ENCODE measurements around the gene KSR2. TPM values are rescaled to one million over a fixed set of nuclear protein-coding genes. Genes with fewer than 3 reads are reported as not detected.

KSR2 gene
- total RNA-seq, 1 donor from 2014 or later, result 0.30 TPM

- Histone ChIP-seq H3K36me3 (no peaks in the 10 kb centered on the region), H4K20me1 (ENCODE audit: low read depth) (no peaks in the 10 kb centered on the region), H3K27ac (no peak overlapping the region), H3K4me2 (no peak overlapping the region), H2AFZ (replicated peaks) (no peak overlapping the region), H3K4me1 (peaks cover 14% of the 10 kb centered on the region), H3K9ac (no peak overlapping the region), H3F3A (ENCODE audit: low read depth) (no peaks in the 10 kb centered on the region), H3K27me3 (no peaks in the 10 kb centered on the region), H3K4me3 (no peak overlapping the region), H3K9me3 (ENCODE audit: low read depth) (no peaks in the 10 kb centered on the region), H3K79me2 (ENCODE audit: low read depth) (no peaks in the 10 kb centered on the region)
- no peaks in the 10 kb centered on the region for H3K4me1 Mint-ChIP-seq
- no peak overlapping the region for H3K4me3 Mint-ChIP-seq
- no peak for TF ChIP-seq EZH2 (IDR thresholded peaks at IDR 0.05)
- no peak for TF ChIP-seq EZH2phosphoT487 (IDR thresholded peaks at IDR 0.05)
- TF ChIP-seq CTCF (IDR thresholded peaks at IDR 0.05), result no peak
- H3K27ac Mint-ChIP-seq, result no peak overlapping the region
- H3K9me3 Mint-ChIP-seq, result no peaks in the 10 kb centered on the region
- H3K36me3 Mint-ChIP-seq, result no peaks in the 10 kb centered on the region
- H3K27me3 Mint-ChIP-seq (ENCODE audit: insufficient read depth, low read depth), result peaks cover 2% of the 10 kb centered on the region
- DNase-seq (ENCODE audit: low spot score), result no peak
Observed at GRCh38 chr12:117662620-117663395, 306.0 kb downstream of the KSR2 start.

GRCh38 chr12:117662220-117662619 is 306.6 kb downstream of the KSR2 start:
- H3K79me2 ChIP-seq (ENCODE audit: low read depth), result no peaks in the 10 kb centered on the region

GRCh38 chr12:117661471-117661870 is 307.3 kb downstream of the KSR2 start:
- Mint-ChIP-seq H3K36me3 (no peaks in the 10 kb centered on the region), H3K27me3 (ENCODE audit: insufficient read depth, low read depth) (no peaks in the 10 kb centered on the region), H3K4me3 (no peak overlapping the region), H3K9me3 (no peaks in the 10 kb centered on the region), H3K4me1 (no peaks in the 10 kb centered on the region), H3K27ac (no peak overlapping the region)
- Histone ChIP-seq H3K4me1 (peaks cover 14% of the 10 kb centered on the region), H3K36me3 (no peaks in the 10 kb centered on the region), H4K20me1 (ENCODE audit: low read depth) (no peaks in the 10 kb centered on the region), H2AFZ (replicated peaks) (no peak overlapping the region), H3K79me2 (ENCODE audit: low read depth) (no peaks in the 10 kb centered on the region), H3K4me2 (no peak overlapping the region), H3K27ac (no peak overlapping the region), H3K9ac (no peak overlapping the region), H3K4me3 (no peak overlapping the region), H3F3A (ENCODE audit: low read depth) (no peaks in the 10 kb centered on the region), H3K27me3 (no peaks in the 10 kb centered on the region), H3K9me3 (ENCODE audit: low read depth) (no peaks in the 10 kb centered on the region)
- no peak for DNase-seq (ENCODE audit: low spot score)
- no peak for TF ChIP-seq CTCF (IDR thresholded peaks at IDR 0.05)
- no peak for TF ChIP-seq EZH2phosphoT487 (IDR thresholded peaks at IDR 0.05)
- TF ChIP-seq EZH2 (IDR thresholded peaks at IDR 0.05), result no peak

More at GRCh38 chr12:117662220-117662619, 306.6 kb downstream of the KSR2 start:
- Histone ChIP-seq H3K4me1 (peaks cover 14% of the 10 kb centered on the region), H3K4me2 (no peak overlapping the region), H2AFZ (replicated peaks) (no peak overlapping the region), H3K9ac (no peak overlapping the region), H3F3A (ENCODE audit: low read depth) (no peaks in the 10 kb centered on the region), H3K9me3 (ENCODE audit: low read depth) (no peaks in the 10 kb centered on the region), H3K27ac (no peak overlapping the region), H3K27me3 (no peaks in the 10 kb centered on the region), H3K4me3 (no peak overlapping the region), H4K20me1 (ENCODE audit: low read depth) (no peaks in the 10 kb centered on the region), H3K36me3 (no peaks in the 10 kb centered on the region)
- TF ChIP-seq CTCF (IDR thresholded peaks at IDR 0.05) (no peak), EZH2phosphoT487 (IDR thresholded peaks at IDR 0.05) (no peak), EZH2 (IDR thresholded peaks at IDR 0.05) (no peak)
- no peaks in the 10 kb centered on the region for H3K4me1 Mint-ChIP-seq
- no peak for DNase-seq (ENCODE audit: low spot score)
- H3K27me3 Mint-ChIP-seq (ENCODE audit: insufficient read depth, low read depth), result peaks cover under 1% of the 10 kb centered on the region
- H3K9me3 Mint-ChIP-seq, result no peaks in the 10 kb centered on the region
- no peak overlapping the region for H3K4me3 Mint-ChIP-seq
- no peaks in the 10 kb centered on the region for H3K36me3 Mint-ChIP-seq
- no peak overlapping the region for H3K27ac Mint-ChIP-seq
